SK-N-SH (cell line): ENCODE data around the gene QKI. TPM values are rescaled to one million over a fixed set of nuclear protein-coding genes. Genes with fewer than 3 reads are reported as not detected.
A peak's percentile ranks its signal among the peaks of the same experiment; 100 is the strongest.

Source experiments
- CTCF ChIA-PET: fragments of 300-600, 350-600 bp; formaldehyde crosslinking; extraction: SDS; loops from one replicate; lab custom pipeline; 2021; lab: Yijun Ruan, JAX
- POLR2A ChIA-PET: fragments of 350-600 bp; sonication (Branson Sonifier 250); formaldehyde crosslinking; extraction: SDS; loops from one replicate; lab custom pipeline; 2020; ENCODE audit warnings: antibody characterized with exemption, inconsistent platforms; lab: Yijun Ruan, JAX
- DNase-seq: peaks from one replicate; pipeline ENCODE4 v3.0.0; 2012
- H2AFZ ChIP-seq: fragments of 200-600 bp; sonication (generic); 2 replicates; pipeline ENCODE4 v1.8.1; 2016; ENCODE audit warnings: antibody characterized with exemption, mild to moderate bottlenecking, low read depth
- H3F3A ChIP-seq: fragments of 200-600 bp; sonication (generic); replicated peaks from 2 replicates; pipeline ENCODE3; 2016; ENCODE audit warnings: antibody characterized with exemption, mild to moderate bottlenecking; ENCODE audit not compliant: insufficient read depth
- H3K27ac ChIP-seq, 2 experiments: fragments of 200-500 bp in 1 of 2; fragments of 200-600 bp in 1 of 2; sonication (Bioruptor generic) in 1 of 2; sonication (generic), shearing (Covaris generic) in 1 of 2; 2 replicates each; pipeline versions ENCODE4 v1.5.1 to v1.6.1; 2014 to 2016; ENCODE audit warnings: low read depth in 2 of 2, inconsistent platforms in 1 of 2, low read length in 1 of 2, mild to moderate bottlenecking in 1 of 2, mixed read lengths in 1 of 2
- H3K27me3 ChIP-seq: fragments of 200-600 bp; sonication (generic), shearing (Covaris generic); 2 replicates; pipeline ENCODE4 v1.6.1; 2016; ENCODE audit warnings: mixed run types; ENCODE audit not compliant: insufficient read depth
- H3K36me3 ChIP-seq, 2 experiments: fragments of 200-500 bp in 1 of 2; fragments of 200-600 bp in 1 of 2; sonication (Bioruptor generic) in 1 of 2; sonication (generic) in 1 of 2; replicated peaks in 1 of 2; 2 replicates each; pipeline versions ENCODE3 to v1.5.1; 2014 to 2016; ENCODE audit warnings: low read length in 1 of 2, mild to moderate bottlenecking in 1 of 2; ENCODE audit not compliant: insufficient read depth in 2 of 2, control insufficient read depth in 1 of 2
- H3K4me1 ChIP-seq, 2 experiments: fragments of 200-500 bp in 1 of 2; fragments of 200-600 bp in 1 of 2; sonication (Bioruptor generic) in 1 of 2; sonication (generic), shearing (Covaris generic) in 1 of 2; 2 replicates each; pipeline versions ENCODE4 v1.5.1 to v1.6.1; 2014 to 2016; ENCODE audit warnings: low read depth in 1 of 2, low read length in 1 of 2, mixed run types in 1 of 2; ENCODE audit not compliant: insufficient read depth in 2 of 2, control insufficient read depth in 1 of 2
- H3K4me2 ChIP-seq: fragments of 200-600 bp; sonication (generic), shearing (Covaris generic); 2 replicates; pipeline ENCODE4 v1.6.1; 2017; ENCODE audit warnings: mixed run types
- H3K4me3 ChIP-seq, 2 experiments: fragments of 200-500 bp in 1 of 2; fragments of 200-600 bp in 1 of 2; sonication (Bioruptor generic) in 1 of 2; sonication (generic), shearing (Covaris generic) in 1 of 2; 2 replicates each; pipeline versions ENCODE4 v1.5.1 to v1.8.1; 2014 to 2016; ENCODE audit warnings: low read depth in 2 of 2, inconsistent platforms in 1 of 2, low read length in 1 of 2, mild to moderate bottlenecking in 1 of 2, mixed read lengths in 1 of 2, moderate library complexity in 1 of 2
- H3K79me2 ChIP-seq: fragments of 200-600 bp; sonication (generic); 2 replicates; pipeline ENCODE4 v1.8.1; 2017; ENCODE audit warnings: mild to moderate bottlenecking; ENCODE audit not compliant: insufficient read depth
- H3K9ac ChIP-seq: fragments of 200-600 bp; sonication (generic); 2 replicates; pipeline ENCODE4 v1.6.1; 2017; ENCODE audit warnings: mixed run types
- H3K9me2 ChIP-seq: fragments of 200-600 bp; sonication (generic); 2 replicates; pipeline ENCODE4 v1.6.1; 2017; ENCODE audit warnings: mixed run types
- H3K9me3 ChIP-seq: fragments of 200-600 bp; sonication (generic); 2 replicates; pipeline ENCODE4 v1.6.1; 2017; ENCODE audit warnings: mixed run types, mild to moderate bottlenecking, moderate library complexity
- H4K20me1 ChIP-seq: fragments of 200-600 bp; sonication (generic); 2 replicates; pipeline ENCODE4 v1.6.1; 2017; ENCODE audit warnings: mild to moderate bottlenecking, mixed run types; ENCODE audit not compliant: insufficient read depth
- CTCF ChIP-seq: fragments of 200-600 bp; sonication (generic); IDR thresholded peaks from 2 replicates; pipeline ENCODE4 v1.6.1; 2017; ENCODE audit warnings: antibody characterized with exemption, mild to moderate bottlenecking, moderate library complexity
- GATA2 ChIP-seq: sonication (generic); formaldehyde crosslinking; IDR thresholded peaks from 2 replicates; pipeline ENCODE4 v1.5.0; 2020; ENCODE audit warnings: mild to moderate bottlenecking, missing genetic modification reagents
- IRF3 ChIP-seq: fragments of 150-350 bp; IDR thresholded peaks from 2 replicates; pipeline ENCODE4 v1.6.1; 2016; ENCODE audit warnings: mild to moderate bottlenecking, low read depth, low read length
- TAF1 ChIP-seq: IDR thresholded peaks from 2 replicates; pipeline ENCODE4 v1.6.1; 2012; ENCODE audit warnings: low read depth, mild to moderate bottlenecking, low read length, moderate library complexity, borderline replicate concordance
- TCF12 ChIP-seq: IDR thresholded peaks from 2 replicates; pipeline ENCODE4 v1.4.0; 2012
- WGBS: methylation state at CpG from one replicate; pipeline ENCODE4 v1.1.6; 2017; ENCODE audit warnings: low lambda C conversion rate; 5-methylcytosine and 5-hydroxymethylcytosine counted together
- polyA plus RNA-seq, 3 experiments: library from polyadenylated mRNA; depleted of rRNA; stranded (reverse); fragments of >200 nt; gene quantifications; 2 replicates each; pipeline ENCODE4 v1.2.3, GENCODE V29; 2012
- TF ChIP-seq, protein P1 (sequence below): IDR thresholded peaks from 2 replicates; pipeline ENCODE4 v1.6.1; 2012; ENCODE audit warnings: mild to moderate bottlenecking, low read depth, low read length, moderate library complexity

The QKI gene
- polyA plus RNA-seq, 1 of the 3 experiments (the other 2 are of a cell fraction) = 51.1 TPM

DNA sequence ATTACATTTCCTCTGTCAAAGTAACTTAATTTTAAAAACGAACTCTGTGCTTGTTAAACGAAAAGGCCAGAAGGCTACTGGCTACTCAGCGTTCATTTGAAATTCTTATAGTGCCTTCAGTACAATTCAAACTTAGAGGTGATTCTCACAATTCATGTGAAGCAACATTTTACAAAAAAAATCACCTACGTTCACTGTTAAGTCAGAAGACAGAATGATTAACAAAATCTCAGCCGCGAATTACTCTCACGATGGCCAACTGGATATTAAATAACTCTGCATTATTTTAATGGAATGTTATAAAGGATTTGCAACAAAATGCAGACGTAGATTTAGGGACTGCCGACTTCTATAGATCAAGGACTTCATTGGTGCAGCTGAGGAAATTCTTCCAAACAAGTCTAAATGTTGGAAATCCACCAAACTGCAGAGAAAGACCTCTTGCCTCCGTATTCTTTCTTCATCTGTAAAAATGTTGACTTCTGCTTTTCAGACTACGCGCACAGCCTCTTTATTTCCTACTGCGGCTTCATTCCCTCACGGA lies 1.6 kb upstream of the QKI start:
- POLR2A ChIA-PET = no interaction called here
- CTCF ChIA-PET = no interaction called here

More for the DNA sequence above, 1.6 kb upstream of the QKI start:
- Histone ChIP-seq H3K27me3 (no peaks in the 10 kb centered on the region), H3K79me2 (peaks cover 27% of the 10 kb centered on the region), H3K9me3 (no peaks in the 10 kb centered on the region), H2AFZ (peak overlapping the region; percentile 79), H3K27ac (peak overlapping the region; percentile 89 to 95), H3K4me2 (peak overlapping the region; percentile 88), H3F3A (peaks cover 14% of the 10 kb centered on the region), H3K4me3 (peak overlapping the region; percentile 72 to 89), H3K9me2 (no peaks in the 10 kb centered on the region), H3K9ac (peak overlapping the region; percentile 87), H4K20me1 (peaks cover 10% of the 10 kb centered on the region), H3K36me3 (no peaks in the 10 kb centered on the region), H3K4me1 (peaks cover 0 to 7% of the 10 kb centered on the region in 2 experiments; a peak in 2 of 4 replicates)
- DNase-seq = peak; percentile 17
- TF ChIP-seq IRF3 (no peak), TCF12 (no peak), GATA2 (CRISPR knock-in tag) (no peak), CTCF (no peak), TAF1 (0 out of 2 replicates have a peak, but pooled peaks have one; percentile 23)
- TF ChIP-seq, protein P1, sequence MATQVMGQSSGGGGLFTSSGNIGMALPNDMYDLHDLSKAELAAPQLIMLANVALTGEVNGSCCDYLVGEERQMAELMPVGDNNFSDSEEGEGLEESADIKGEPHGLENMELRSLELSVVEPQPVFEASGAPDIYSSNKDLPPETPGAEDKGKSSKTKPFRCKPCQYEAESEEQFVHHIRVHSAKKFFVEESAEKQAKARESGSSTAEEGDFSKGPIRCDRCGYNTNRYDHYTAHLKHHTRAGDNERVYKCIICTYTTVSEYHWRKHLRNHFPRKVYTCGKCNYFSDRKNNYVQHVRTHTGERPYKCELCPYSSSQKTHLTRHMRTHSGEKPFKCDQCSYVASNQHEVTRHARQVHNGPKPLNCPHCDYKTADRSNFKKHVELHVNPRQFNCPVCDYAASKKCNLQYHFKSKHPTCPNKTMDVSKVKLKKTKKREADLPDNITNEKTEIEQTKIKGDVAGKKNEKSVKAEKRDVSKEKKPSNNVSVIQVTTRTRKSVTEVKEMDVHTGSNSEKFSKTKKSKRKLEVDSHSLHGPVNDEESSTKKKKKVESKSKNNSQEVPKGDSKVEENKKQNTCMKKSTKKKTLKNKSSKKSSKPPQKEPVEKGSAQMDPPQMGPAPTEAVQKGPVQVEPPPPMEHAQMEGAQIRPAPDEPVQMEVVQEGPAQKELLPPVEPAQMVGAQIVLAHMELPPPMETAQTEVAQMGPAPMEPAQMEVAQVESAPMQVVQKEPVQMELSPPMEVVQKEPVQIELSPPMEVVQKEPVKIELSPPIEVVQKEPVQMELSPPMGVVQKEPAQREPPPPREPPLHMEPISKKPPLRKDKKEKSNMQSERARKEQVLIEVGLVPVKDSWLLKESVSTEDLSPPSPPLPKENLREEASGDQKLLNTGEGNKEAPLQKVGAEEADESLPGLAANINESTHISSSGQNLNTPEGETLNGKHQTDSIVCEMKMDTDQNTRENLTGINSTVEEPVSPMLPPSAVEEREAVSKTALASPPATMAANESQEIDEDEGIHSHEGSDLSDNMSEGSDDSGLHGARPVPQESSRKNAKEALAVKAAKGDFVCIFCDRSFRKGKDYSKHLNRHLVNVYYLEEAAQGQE = no peak
- 2% methylated on average over 14 of the region's 14 CpGs for WGBS
